GM10266 (cell line): ENCODE results near the gene ERMP1.
"Not testable (repeated sequence)": the region's sequence is repeated elsewhere in the genome, so short reads cannot be mapped to it uniquely, and the experiment has no call there.

Source experiments
- DNase-seq: peaks from one replicate; pipeline ENCODE4 v3.0.0; 2012; ENCODE audit errors: extremely low spot score
- TF ChIP-seq, protein P1 (sequence below): IDR thresholded peaks from 2 replicates; pipeline ENCODE4 v1.5.1; 2012; ENCODE audit warnings: mild to moderate bottlenecking, low read depth; ENCODE audit not compliant: control insufficient read depth, insufficient read depth; ENCODE audit errors: missing control alignments

The ERMP1 gene

GRCh38 chr9:5800969-5801738, 31.8 kb downstream of the ERMP1 start:
- TF ChIP-seq, protein P1, sequence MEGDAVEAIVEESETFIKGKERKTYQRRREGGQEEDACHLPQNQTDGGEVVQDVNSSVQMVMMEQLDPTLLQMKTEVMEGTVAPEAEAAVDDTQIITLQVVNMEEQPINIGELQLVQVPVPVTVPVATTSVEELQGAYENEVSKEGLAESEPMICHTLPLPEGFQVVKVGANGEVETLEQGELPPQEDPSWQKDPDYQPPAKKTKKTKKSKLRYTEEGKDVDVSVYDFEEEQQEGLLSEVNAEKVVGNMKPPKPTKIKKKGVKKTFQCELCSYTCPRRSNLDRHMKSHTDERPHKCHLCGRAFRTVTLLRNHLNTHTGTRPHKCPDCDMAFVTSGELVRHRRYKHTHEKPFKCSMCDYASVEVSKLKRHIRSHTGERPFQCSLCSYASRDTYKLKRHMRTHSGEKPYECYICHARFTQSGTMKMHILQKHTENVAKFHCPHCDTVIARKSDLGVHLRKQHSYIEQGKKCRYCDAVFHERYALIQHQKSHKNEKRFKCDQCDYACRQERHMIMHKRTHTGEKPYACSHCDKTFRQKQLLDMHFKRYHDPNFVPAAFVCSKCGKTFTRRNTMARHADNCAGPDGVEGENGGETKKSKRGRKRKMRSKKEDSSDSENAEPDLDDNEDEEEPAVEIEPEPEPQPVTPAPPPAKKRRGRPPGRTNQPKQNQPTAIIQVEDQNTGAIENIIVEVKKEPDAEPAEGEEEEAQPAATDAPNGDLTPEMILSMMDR: no peak
- DNase-seq: no peak

GRCh38 chr9:5800378-5800777, 32.5 kb downstream of the ERMP1 start:
- not testable (repeated sequence) for DNase-seq

DNA sequence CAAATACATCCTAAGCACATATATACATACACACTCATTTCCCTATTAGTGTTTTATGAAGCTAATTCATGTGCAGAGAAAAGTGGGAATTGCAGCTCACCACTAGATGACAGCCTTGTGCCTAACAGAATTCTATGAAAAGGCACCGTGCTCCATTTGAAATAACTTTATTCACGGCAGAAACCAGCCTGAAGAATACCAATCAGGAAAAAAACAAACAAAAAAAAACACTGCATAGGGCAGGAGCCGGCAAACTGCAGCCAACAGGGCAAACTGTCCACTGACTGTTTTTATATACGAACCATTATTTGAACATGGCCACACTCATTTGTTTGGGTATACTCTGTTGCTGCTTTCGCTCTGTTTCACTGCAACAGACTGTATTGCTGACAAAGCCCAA, 33.6 kb downstream of the ERMP1 start:
- TF ChIP-seq, protein P1: peak; percentile 68
- no peak for DNase-seq

GRCh38 chr9:5798581-5798980, 34.3 kb downstream of the ERMP1 start:
- DNase-seq: no peak
- TF ChIP-seq, protein P1: no peak

GRCh38 chr9:5796298-5796697, 36.6 kb downstream of the ERMP1 start:
- DNase-seq: no peak
- TF ChIP-seq, protein P1: no peak

DNA sequence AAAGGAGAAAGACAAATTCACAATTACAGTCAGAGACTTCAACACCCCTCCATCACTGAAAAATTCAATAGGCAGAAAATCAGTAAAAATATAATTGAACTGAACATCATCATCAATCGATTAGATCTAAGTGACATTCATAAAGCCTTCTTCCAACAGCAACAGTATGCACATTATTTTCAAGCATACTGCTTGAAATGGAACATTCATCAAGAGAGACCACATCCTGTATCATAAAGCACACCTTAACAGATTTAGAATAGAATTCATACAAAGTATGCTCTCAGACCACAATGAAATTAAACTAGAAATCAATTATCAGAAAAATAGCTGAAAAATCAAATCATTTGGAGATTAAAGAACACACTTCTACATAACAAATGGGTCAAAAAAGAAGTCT, 39.1 kb downstream of the ERMP1 start:
- DNase-seq: no peak
- TF ChIP-seq, protein P1: no peak

DNA sequence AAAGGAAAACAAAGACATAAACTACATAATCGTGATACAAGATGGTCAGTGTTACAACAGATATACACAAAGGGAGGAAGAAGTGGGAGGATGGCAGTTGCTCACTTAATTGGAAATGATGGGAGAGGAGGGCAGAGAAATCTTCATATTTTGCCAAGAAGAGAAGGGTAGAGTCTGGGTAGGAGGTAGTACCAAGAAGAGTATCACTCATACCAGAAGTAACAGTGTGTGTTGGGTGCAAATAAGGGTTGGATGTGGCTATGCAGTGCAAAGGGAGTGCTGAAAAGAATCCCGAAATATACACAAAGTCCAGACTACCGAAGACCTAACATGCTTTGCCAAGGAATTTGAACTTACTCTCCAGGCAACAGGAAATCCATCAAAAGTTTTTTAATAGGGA, 41.0 kb downstream of the ERMP1 start:
- TF ChIP-seq, protein P1: no peak
- no peak for DNase-seq

GRCh38 chr9:5790923-5791322, 42.0 kb downstream of the ERMP1 start:
- DNase-seq: no peak
- TF ChIP-seq, protein P1: no peak
